DND-41 (cell line): Measurements from ENCODE around the gene TEX30.
A peak's percentile ranks its signal among the peaks of the same experiment; 100 is the strongest.

ENCODE experiments used
- ATAC-seq: fragments of 200-7000 bp; cut with Tn5 transposase; 3 replicates; pipeline ENCODE4 v1.9.1; 2021; ENCODE audit warnings: low read depth; ENCODE audit not compliant: insufficient read depth
- DNase-seq: peaks from one replicate; pipeline ENCODE4 v3.0.0-alpha.2; 2020
- H2AFZ ChIP-seq: 2 replicates; pipeline ENCODE4 v1.6.0; 2012; ENCODE audit warnings: low read depth, low read length
- H3K27ac ChIP-seq: 2 replicates; pipeline ENCODE4 v1.5.1; 2012; ENCODE audit warnings: low read length, inconsistent platforms
- H3K27me3 ChIP-seq: fragments of 200-600 bp; sonication (generic); 2 replicates; pipeline ENCODE4 v1.6.0; 2012; ENCODE audit warnings: low read length, mild to moderate bottlenecking, inconsistent platforms; ENCODE audit not compliant: insufficient read depth, poor library complexity
- H3K36me3 ChIP-seq: 2 replicates; pipeline ENCODE4 v1.5.1; 2012; ENCODE audit warnings: low read length, inconsistent platforms; ENCODE audit not compliant: insufficient read depth
- H3K4me1 ChIP-seq: 2 replicates; pipeline ENCODE4 v1.5.1; 2012; ENCODE audit warnings: mild to moderate bottlenecking, low read length; ENCODE audit not compliant: insufficient read depth
- H3K4me2 ChIP-seq: 2 replicates; pipeline ENCODE4 v1.6.0; 2012; ENCODE audit warnings: mild to moderate bottlenecking, moderate library complexity, low read length, inconsistent platforms; ENCODE audit not compliant: insufficient read depth
- H3K4me3 ChIP-seq, 2 experiments: fragments of 200-600 bp in 1 of 2; shearing (Covaris generic) in 1 of 2; 2 replicates each; pipeline ENCODE4 v1.5.1; 2012 to 2016; ENCODE audit warnings: inconsistent platforms in 2 of 2, low read length in 2 of 2, mild to moderate bottlenecking in 2 of 2, low read depth in 1 of 2, moderate library complexity in 1 of 2
- H3K79me2 ChIP-seq: 2 replicates; pipeline ENCODE4 v1.6.0; 2012; ENCODE audit warnings: low read length, inconsistent platforms; ENCODE audit not compliant: insufficient read depth
- H3K9ac ChIP-seq: 2 replicates; pipeline ENCODE4 v1.6.0; 2012; ENCODE audit warnings: low read depth, mild to moderate bottlenecking, inconsistent platforms, low read length, moderate library complexity
- H3K9me3 ChIP-seq: 2 replicates; pipeline ENCODE4 v1.5.1; 2012; ENCODE audit warnings: low read length, moderate library complexity, mild to moderate bottlenecking, inconsistent platforms; ENCODE audit not compliant: insufficient read depth, severe bottlenecking
- H4K20me1 ChIP-seq: 2 replicates; pipeline ENCODE4 v1.6.0; 2012; ENCODE audit warnings: low read length; ENCODE audit not compliant: insufficient read depth
- CTCF ChIP-seq: IDR thresholded peaks from 2 replicates; pipeline ENCODE4 v1.5.1; 2012; ENCODE audit warnings: borderline replicate concordance, low read length, moderate library complexity, mild to moderate bottlenecking; ENCODE audit not compliant: poor library complexity, severe bottlenecking; ENCODE audit errors: extremely low read depth
- EZH2 ChIP-seq: IDR thresholded peaks from 3 replicates; pipeline ENCODE4 v1.6.1; 2012; ENCODE audit warnings: borderline replicate concordance, low read depth, mild to moderate bottlenecking, moderate library complexity, low read length, inconsistent platforms; ENCODE audit not compliant: severe bottlenecking

TEX30 gene

GRCh38 chr13:102770435-102770834 lies 3.2 kb downstream of the TEX30 start:
- H3K27me3 ChIP-seq: no peaks in the 10 kb centered on the region
- H4K20me1 ChIP-seq: no peaks in the 10 kb centered on the region; the same call in 1 of the 2 replicates
- ATAC-seq (no peak), DNase-seq (no peak)
- peaks cover 34% of the 10 kb centered on the region for H3K36me3 ChIP-seq
- no peaks in the 10 kb centered on the region for H3K9me3 ChIP-seq
- H3K4me3 ChIP-seq: peak overlapping the region in 1 of 2 experiments; percentile 1; a peak in 1 of 4 replicates
- no peak overlapping the region for H2AFZ ChIP-seq
- H3K4me1 ChIP-seq: peaks cover 52% of the 10 kb centered on the region
- H3K4me2 ChIP-seq: peak overlapping the region; percentile 84; the same call in 1 of the 2 replicates
- H3K79me2 ChIP-seq: peaks cover 41% of the 10 kb centered on the region
- H3K27ac ChIP-seq: no peak overlapping the region; the same call in 1 of the 2 replicates
- no peak overlapping the region for H3K9ac ChIP-seq
- TF ChIP-seq EZH2 (no peak), CTCF (no peak)

GRCh38 chr13:102769679-102770078 lies 3.9 kb downstream of the TEX30 start:
- H3K27me3 ChIP-seq: no peaks in the 10 kb centered on the region
- H4K20me1 ChIP-seq: no peaks in the 10 kb centered on the region; the same call in 1 of the 2 replicates
- ATAC-seq (no peak), DNase-seq (no peak)
- H3K36me3 ChIP-seq: peaks cover 36% of the 10 kb centered on the region
- H3K4me2 ChIP-seq: 0 out of 2 replicates have a peak overlapping the region, but pooled peaks have one; percentile 17
- H2AFZ ChIP-seq: no peak overlapping the region
- H3K9ac ChIP-seq: no peak overlapping the region
- no peak overlapping the region for H3K27ac ChIP-seq
- peaks cover 41% of the 10 kb centered on the region for H3K79me2 ChIP-seq
- TF ChIP-seq EZH2: no peak
- TF ChIP-seq CTCF: no peak
- H3K4me3 ChIP-seq: no peak overlapping the region
- H3K4me1 ChIP-seq: peaks cover 47% of the 10 kb centered on the region
- H3K9me3 ChIP-seq: no peaks in the 10 kb centered on the region

GRCh38 chr13:102768909-102769308 lies 4.7 kb downstream of the TEX30 start:
- DNase-seq (no peak), ATAC-seq (no peak)
- H3K36me3 ChIP-seq: peaks cover 36% of the 10 kb centered on the region
- no peaks in the 10 kb centered on the region for H3K9me3 ChIP-seq
- TF ChIP-seq EZH2 (no peak), CTCF (no peak)
- peaks cover 40% of the 10 kb centered on the region for H3K4me1 ChIP-seq
- H3K9ac ChIP-seq: no peak overlapping the region
- no peaks in the 10 kb centered on the region for H3K27me3 ChIP-seq
- peaks cover 41% of the 10 kb centered on the region for H3K79me2 ChIP-seq
- H3K27ac ChIP-seq: no peak overlapping the region
- no peak overlapping the region for H2AFZ ChIP-seq
- no peak overlapping the region for H3K4me2 ChIP-seq
- no peaks in the 10 kb centered on the region; the same call in 1 of the 2 replicates for H4K20me1 ChIP-seq
- no peak overlapping the region for H3K4me3 ChIP-seq
